ENCODE results near the gene GPR132.
"Not testable (repeated sequence)": the region's sequence is repeated elsewhere in the genome, so short reads cannot be mapped to it uniquely, and the experiment has no call there.

GPR132 gene, protein sequence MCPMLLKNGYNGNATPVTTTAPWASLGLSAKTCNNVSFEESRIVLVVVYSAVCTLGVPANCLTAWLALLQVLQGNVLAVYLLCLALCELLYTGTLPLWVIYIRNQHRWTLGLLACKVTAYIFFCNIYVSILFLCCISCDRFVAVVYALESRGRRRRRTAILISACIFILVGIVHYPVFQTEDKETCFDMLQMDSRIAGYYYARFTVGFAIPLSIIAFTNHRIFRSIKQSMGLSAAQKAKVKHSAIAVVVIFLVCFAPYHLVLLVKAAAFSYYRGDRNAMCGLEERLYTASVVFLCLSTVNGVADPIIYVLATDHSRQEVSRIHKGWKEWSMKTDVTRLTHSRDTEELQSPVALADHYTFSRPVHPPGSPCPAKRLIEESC

DNA sequence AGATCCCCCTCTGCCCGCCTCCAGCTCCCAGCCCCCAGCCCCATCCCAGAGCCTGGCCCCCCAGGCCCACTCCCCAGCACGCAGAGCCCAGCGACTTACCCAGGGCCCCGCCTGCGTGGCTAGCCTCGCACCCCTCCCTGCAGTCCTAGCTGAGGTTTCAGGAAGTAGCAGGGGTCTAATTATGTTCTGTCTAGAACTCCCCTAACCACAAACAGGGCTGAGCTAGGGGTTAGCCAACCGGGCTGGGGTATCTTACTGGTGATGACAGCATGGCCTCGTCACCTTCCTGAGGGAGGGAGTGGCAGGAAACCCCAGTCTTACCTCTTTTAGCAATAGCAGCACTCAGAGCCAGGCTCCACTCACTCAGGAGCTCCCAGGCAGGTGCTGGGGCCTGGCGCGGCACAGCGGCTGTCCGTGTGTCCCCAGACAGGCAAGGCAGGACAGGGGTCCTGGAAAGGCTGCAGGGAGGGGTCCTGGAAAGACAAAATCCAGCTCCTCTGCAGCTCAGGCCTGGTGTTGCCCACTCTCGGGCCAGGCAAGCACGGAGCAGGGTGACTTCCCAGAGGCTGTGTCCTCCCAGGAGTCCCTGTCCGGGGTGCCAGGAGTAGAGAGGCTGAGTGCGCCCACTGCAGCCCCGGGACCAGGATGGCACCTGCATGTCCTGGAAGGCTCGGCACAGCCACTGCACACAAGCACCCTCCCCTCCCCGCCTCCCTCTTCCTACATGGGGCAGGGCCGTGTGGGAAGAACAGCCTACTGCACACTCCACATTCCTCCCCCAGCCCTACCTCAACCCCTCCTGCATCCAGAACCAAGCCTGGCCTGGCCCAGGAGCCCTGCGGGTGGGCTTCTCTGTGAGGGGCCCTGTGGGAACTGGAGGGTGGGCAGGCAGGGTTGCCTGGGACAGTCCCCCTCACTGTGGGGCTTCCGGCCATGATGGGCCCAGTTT is at the start of gene GPR132:
Gene GPR132, minus strand, starts transcription at position 151 of the 949 bp plus-strand sequence. CDS start 10,010 bp downstream, outside the sequence.
- peak; percentile 55 for DNase-seq

DNA sequence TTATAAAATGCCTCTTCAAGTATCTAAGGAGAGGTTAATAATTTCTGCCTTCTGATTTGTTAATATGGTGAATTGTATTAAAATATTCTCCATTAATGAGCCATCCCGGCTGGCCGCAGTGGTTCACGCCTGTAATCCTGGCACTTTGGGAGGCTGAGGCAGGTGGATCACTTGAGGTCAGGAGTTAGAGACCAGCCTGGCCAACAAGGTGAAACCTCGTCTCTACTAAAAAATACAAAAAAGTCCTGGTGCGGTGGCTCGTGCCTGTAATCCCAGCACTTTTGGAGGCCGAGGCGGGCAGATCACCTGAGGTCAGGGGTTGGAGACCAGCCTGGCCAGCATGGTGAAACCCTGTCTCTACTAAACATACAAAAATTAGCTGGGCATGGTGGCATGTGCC is 44.0 kb upstream of the GPR132 start:
- not testable (repeated sequence) for DNase-seq

DNA sequence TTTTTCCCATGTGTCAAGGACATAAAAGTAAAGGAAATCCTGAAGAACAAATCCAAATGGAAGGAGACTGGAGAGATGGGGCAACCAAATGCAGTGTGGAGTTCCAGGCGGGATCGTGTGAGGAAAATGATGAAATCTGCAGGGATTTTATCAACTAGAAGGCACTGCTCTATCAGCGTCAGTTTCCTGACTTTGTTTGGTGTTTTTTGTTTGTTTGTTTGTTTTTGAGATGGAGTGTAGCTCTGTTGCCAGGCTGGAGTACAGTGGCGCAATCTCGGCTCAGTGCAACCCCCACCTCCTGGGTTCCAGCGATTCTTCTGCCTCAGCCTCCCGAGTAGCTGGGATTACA is 43.3 kb upstream of the GPR132 start:
- no peak for DNase-seq

DNA sequence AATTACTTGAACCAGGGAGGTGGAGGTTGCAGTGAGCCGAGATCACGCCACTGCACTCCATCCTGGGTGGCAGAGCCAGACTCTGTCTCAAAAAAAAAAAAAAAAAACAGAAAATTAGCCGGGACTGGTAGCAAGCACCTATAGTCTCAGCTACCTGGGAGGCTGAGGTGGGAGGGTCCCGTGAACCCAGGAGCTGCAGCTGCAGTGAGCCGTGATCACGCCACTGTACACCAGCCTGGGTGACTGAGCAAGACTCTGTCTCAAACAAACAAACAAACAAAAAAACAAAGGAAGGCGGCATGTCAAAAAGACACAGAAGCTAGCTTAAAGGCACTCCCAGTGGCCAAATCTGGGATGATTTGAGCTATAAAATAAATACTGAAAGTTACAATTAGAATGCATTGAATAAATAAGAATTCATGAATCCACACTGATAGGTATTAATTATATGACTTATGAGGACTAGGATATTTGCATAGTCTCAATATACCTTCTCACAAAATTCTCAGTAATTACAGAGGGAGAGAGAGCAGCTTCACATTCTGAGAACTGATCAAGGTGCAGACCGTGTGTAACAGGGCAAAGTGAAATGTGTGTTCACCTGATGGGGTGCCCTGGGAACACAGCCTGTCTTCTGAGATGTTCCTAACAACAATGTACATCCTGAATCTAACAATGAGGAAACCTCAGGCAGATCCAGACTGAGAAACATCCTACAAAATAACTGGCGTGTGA is 42.7 kb upstream of the GPR132 start:
- DNase-seq, result no peak

DNA sequence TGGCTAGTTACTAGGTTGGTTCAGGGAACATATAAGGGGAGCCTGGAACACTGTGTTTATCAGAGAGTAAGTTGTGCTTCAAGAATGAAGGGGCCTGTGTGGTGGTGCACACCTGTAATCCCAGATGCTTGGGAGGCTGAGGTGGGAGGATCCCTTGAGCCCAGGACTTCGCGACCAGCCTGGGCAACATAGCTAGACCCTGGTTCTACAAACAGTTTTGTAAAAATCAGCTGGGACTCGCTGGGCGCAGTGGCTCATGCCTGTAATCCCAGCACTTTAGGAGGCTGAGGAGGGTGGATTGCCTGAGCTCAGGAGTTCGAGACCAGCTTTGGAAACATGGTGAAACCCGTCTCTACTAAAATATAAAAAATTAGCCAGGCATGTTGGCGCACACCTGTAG is 42.1 kb upstream of the GPR132 start:
- DNase-seq, result no peak

DNA sequence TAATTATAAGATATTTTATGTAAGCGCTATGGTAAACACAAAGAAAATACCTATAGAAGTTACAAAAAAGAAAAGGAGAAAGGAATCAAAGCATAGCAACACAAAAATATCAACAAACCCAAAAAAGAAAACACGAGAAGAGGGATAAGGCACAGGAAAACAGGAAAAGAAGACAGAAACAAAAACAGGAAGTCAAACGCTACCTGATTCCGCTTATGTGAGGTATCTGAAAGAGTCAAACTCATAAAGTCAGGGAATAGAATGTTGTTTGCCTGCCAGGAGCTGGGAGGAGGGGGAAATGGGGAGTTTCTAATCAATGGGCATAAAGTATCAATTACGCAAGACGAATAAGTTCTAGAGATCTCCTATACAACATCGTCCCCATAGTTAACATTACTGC is 39.9 kb upstream of the GPR132 start:
- DNase-seq, result no peak

DNA sequence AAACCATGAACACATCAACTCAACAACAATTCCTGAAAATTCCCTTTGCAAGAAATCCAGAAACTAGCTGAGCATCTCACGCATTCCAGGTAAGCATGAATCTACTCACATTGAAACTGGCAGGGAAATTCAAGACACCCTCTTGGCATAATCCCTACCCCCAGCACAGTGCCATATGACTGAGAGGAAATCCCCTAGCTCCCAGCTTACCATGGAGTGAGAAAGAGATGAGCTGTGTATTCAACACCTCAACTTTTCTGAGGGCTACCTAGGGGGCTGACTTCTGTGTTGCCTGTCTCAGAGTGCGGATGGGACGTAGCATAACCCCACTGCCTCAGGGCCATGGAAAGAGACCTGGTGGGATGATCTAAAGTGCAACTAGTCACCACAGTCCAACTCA is 37.7 kb upstream of the GPR132 start:
- DNase-seq, result no peak

DNA sequence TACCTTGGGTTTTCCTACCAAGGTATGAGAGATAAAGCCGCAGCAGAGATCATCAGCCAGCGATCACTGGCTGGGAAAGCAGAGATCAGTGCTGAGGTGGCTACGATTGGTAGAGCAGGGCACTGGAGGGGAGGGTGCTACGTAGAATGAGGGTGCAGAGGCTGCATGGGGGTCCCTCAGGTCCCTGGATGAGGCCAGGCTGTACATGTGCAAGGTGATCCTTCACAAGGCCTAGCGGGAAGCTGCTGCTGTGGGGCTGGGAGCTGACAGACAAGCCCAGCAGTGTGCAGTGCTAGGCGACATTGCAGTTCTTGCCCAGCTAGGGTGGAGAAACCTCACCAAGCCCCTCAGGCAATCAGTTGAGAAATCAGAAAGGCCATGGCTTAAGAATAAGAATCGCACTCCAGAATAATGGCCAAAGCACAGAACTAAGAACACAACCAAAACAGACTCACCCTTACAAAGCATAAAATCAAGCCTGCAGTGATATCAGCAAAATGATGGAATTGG is 37.2 kb upstream of the GPR132 start:
- no peak for DNase-seq

DNA sequence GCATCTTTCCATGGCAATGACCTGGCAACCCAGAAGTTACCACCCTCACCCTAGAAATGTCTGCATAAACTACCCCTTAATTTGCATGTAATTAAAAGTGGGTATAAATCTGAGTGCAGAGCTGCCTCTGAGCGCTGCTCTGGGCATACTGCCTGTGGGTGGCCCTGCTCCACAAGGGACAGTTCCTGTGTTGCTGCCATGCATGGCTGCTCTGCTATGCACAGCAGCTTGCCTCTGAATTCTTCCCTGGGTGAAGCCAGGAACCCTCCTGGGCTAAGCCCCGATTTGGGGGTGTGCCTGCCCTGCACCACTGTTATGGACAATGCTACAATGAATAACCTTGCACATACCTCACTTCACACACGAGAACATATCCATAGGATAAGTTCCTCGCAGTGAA is 35.7 kb upstream of the GPR132 start:
- no peak for DNase-seq

DNA sequence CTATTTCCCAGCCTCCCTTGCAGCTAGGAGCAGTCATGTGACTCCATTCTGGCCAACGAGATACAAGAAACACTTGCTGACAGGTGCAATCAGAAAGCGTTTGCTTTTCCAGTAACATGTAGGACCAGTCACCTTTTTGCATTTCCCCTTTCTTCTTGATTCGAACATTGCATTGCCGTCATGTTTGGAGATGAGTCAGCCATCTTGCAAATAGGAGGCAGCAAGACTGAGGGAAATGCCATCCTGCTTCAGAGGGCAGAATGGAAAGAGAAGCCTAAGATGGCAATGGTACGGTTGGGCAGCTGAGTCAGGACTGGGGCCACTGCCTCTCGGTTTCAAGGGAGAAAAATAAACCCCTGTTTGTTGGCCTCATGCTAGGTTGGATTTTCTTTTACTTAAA is 34.5 kb upstream of the GPR132 start:
- DNase-seq, result no peak

DNA sequence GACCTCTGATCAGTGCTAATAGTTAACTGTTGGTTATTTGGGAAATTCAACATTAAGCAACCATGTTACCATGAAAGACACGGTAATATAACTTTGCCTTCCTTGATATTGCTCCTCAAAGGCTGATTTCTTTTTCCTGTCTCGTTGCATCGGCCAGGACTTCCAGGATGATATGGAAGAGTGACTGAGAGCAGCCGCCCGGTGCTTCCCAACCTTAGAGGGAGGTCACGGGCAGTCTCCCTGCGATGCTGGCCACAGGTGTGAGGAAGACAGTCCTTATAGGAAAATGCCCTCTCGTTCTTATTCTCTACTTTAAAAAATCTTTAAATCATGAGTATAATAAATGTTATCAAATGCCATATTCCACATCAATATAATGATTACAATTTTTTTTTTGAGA is 33.1 kb upstream of the GPR132 start:
- DNase-seq, result no peak

DNA sequence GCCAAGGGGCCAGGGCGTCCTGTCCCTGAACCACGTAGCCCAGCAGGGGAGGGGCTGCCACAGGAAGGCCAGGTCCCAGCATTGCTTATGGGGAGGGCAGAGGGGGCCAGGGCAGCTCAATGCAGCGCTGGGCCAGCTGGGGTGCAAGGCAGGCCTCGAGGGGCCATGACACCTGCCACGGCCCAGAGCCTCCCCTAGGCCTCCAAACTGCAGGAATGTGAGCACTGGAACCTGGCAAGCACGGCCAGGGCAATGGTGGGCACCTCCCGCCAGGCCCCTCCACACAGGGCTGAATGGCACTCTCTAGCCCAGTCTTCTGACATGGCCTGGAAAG is 32.5 kb upstream of the GPR132 start:
- no peak for DNase-seq

DNA sequence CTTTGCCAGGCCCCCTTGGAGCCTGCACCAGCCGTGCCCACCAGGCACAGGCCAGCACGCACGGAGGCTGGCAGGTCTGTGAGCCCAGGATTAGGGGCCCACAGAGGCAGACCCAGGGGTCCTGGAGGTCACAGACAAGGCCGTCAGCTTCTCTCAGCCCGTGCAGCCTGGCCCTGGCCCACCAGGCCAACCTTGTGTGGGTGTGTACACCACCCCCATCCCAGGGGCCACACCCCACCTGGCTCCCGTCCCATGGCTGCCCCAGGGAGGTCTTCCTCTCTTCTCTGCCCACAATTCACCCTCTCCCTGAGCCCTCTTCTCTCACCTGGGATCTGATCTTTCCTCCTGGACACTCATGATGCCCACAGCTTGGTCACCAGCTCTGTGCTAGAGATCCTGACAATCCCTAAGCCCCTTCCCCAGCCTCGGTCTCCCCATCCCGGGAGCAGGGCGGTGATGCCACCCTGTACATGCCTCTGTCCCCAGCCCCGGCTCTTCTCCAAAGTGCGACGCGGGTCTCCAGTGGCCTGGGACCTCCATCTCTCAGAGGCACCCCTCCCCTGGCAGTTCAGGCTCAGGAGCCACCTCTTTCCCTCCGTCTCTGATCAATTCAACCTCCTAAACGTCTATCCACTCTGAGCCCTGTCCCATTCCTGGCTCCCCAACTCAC is 31.1 kb upstream of the GPR132 start:
- DNase-seq, result no peak

DNA sequence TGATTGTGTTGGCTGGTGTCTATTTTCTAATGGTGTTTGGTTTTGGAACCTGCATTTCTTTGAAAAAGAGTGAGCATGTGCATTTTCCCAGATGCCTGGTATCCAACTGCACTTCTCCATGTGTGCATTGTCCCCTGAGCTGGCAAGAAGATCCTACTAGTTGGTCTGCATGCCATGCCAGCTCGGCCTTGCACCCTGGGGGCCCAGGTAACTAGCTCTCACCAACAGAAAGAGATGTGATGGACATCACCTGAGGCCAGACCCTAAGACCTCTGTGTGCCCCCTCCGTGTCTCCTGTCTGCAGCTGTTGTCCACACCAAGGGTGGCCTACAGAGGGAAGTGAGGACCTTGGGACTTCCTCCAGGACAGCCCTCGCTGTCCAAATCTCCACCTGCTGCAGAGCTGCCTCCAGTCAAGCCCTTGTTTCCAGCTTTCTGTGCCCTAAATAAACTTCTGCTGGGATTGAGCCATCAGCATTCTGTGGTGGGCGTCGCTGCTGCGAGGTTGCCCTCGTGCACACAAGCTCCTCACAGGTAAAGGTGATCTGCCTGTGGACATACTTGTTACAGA is 30.1 kb upstream of the GPR132 start:
- no peak for DNase-seq

DNA sequence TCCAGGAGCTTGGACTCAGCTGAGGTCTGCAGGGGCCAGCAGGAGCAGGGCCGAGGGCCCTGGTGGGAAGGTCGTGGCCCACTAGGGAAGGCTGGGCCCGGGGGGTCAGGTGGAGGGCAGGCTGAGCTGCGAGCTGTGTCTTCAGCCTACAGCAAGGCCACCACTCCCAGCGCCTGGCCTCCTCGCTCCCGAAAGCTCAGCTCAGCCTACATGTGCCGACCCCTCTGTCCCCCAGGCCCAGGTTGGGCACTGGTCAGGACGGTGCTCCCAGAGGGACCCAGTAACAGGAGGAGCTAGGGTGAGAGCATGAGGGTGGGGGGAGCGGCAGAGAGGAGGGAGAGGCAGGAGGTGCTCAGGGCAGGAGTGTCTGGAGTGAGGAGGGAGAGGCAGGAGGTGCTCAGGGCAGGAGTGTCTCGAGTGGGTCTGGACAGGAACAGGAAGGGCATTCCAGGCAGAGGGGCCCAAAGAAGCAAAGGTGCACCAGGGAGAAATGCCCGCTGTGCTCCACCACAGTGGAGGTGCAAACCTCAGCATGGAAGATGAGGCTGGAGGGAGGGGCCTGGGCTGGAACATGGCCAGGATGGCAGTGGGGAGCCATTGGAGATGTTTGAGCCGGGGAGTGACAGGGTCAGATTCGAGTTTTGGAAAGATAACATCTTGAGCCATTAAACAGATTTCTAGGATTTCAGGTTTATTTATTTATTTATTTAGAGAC is 29.1 kb upstream of the GPR132 start:
- DNase-seq, result no peak

DNA sequence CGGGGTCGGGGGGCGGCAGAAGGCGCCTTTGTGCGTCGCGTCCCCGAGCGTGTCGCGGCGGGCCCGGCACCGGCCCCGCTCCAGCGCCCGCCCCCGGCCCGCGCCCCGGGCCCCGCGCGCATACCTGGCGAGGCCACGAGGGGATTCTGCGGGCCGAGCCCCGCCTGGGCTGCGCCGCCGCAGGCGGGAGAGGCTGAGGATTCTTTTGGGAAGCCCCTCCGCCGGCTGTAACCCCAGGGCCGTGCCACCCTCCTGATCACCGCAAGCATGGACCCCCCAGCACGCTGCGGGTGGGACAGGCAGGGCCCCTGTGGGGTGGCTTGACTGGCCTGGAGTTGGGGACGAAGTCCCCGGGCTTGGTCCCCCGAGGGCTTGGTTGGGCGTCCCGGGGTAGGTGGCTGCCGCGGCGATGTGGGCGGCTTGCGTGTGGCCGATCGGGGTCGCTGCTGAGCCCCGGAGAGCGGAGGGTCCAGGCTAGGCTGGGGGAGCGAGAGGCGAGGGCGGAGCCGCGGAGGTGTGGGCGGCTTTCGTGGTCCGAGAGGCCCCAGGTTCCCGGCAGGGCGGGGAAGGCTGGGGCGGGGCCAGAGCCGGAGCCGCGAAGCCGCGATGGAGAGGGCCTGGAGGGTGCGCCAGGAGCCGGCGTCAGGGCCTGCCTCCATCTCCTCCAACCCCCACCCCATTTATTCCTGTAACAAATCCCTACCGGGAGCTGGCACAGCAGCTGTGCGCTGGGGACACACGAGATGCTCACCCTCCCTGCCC is 28.4 kb upstream of the GPR132 start:
- no peak for DNase-seq

DNA sequence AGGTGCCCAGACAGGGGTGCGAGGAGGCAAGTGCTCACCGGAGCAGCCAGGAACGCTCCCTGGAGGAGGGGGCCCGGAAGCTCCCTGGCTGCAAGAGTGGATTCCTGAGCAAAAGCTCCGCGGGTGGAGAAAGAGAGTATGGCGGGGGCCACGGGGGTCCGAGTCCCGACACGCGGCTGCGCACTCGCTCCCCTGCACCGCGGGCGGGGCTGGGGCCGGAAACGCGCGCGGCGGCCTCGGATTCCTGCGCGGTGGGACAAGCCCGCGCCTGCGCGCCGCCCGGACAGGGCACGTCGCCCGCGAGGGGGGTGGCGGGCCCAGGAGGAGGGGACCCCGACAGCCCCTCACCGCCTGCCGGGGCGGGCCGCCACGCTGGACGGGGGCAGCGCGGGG is 27.8 kb upstream of the GPR132 start:
- DNase-seq, result no peak

DNA sequence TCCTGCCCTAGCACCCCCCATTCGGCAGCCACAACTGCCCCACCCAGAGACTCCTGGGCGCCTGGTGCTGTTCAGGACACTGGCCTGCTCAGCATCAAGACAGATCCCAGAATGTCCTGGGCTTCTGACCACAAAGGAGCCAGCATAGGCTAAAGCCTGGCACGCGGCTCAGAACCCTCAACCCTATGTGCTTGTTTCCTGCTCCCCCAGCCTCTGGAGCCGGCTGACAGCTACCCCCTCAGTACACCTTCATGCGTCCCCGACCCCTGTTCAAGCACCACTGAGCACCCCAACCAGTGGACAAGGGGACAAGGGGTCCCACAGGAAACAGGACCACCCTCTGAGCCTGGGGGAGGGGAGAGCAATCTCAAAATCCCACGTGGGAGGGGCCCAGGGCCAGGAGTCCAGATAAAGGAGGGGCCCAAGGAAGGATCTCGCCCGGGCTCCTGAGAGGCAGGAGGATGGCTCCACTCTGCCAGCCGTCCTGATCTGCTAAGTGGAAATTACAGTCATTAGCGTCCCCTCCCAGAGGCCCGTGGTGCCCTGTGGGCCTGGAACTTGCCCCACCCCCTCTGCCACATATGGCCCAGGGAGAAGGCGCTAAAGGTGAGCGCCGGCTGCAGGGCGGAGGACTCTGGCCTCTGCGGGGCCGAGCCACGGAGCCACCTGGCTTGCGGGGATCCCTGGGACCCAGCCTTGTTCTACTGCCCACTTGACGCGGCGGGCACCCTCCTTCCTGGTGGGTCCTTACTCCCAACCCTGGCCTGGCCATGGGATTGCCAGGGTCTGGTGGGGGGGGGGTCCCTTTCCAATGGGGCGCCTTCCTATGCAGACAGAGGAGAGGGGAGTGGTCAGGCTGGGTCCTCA is 27.2 kb upstream of the GPR132 start:
- DNase-seq, result no peak

DNA sequence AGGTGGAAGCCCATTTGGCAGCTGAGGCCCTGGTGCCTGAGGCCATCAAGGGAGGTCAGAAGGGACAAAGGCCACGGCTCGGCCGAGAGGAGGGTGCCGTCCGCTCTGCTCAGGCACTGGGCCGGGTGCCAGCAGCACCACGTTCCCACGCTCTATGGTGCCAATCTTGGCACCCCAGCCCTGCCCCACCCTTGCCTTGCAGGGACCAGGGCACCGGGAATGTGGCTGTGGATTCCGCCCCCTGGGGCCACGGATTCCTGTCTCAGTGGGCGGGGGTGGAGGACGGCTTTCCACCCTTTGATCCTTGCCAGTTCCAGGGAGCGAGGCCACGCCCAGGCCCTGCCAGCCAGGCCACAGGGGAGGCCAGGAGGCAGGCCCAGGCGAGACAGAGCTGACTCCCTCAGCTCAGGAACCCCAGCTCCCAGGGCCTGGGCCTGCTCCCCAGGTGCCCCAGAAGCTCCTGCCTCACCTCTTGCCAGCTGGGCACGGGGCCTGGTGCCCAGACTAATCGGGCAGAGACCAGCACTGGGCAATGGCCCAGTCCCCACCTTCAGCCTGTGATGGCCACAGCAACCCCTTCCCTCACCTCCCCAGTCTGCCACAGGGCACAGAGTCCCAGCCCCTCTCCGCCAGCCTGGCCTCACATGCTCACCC is 26.4 kb upstream of the GPR132 start:
- no peak for DNase-seq

All from OCI-M1 (cell line).